NCI-H2227 (cell line): ENCODE results near the gene AMH.
"Not testable (repeated sequence)": the region's sequence is repeated elsewhere in the genome, so short reads cannot be mapped to it uniquely, and the experiment has no call there.

Source experiments
- DNase-seq: peaks from one replicate; lab custom pipeline; 2025; ENCODE audit not compliant: unreplicated experiment; lab: John Stamatoyannopoulos, UW

The AMH gene

GRCh38 chr19:2249010-2249866 lies at the start of gene AMH:
Gene AMH, plus strand, starts transcription at chr19:2249323. Its CDS starts 10 bp downstream, at chr19:2249333.
- DNase-seq: no peak

GRCh38 chr19:2199861-2200623 lies 49.1 kb upstream of the AMH start:
- DNase-seq: no peak

GRCh38 chr19:2200624-2201294 lies 48.4 kb upstream of the AMH start:
- not testable (repeated sequence) for DNase-seq

GRCh38 chr19:2201473-2202148 lies 47.5 kb upstream of the AMH start:
- DNase-seq: no peak

- no peak for DNase-seq
Measured at GRCh38 chr19:2202366-2202765, 46.8 kb upstream of the AMH start.

- DNase-seq: no peak
Measured at GRCh38 chr19:2207008-2207407, 42.1 kb upstream of the AMH start.

GRCh38 chr19:2207991-2208860 lies 40.9 kb upstream of the AMH start:
- peak; percentile 76 for DNase-seq

- no peak for DNase-seq
Measured at GRCh38 chr19:2208975-2209374, 40.1 kb upstream of the AMH start.

- DNase-seq: no peak
Measured at GRCh38 chr19:2209408-2209807, 39.7 kb upstream of the AMH start.

- no peak for DNase-seq
Measured at GRCh38 chr19:2210206-2210605, 38.9 kb upstream of the AMH start.

- DNase-seq: no peak
Measured at GRCh38 chr19:2210987-2211740, 38.0 kb upstream of the AMH start.

GRCh38 chr19:2212861-2213711 lies 36.0 kb upstream of the AMH start:
- no peak for DNase-seq

GRCh38 chr19:2213799-2214198 lies 35.3 kb upstream of the AMH start:
- DNase-seq: no peak

- no peak for DNase-seq
Measured at GRCh38 chr19:2214251-2214650, 34.9 kb upstream of the AMH start.

GRCh38 chr19:2215281-2215751 lies 33.8 kb upstream of the AMH start:
- peak; percentile 27 for DNase-seq

- no peak for DNase-seq
Measured at GRCh38 chr19:2216361-2217225, 32.5 kb upstream of the AMH start.

- DNase-seq: no peak
Measured at GRCh38 chr19:2217591-2217990, 31.5 kb upstream of the AMH start.
